Loucy (cell line): ENCODE results near the gene SCN8A.

Experiments
- CTCF ChIP-seq: fragments of 200-600 bp; sonication (generic); conservative IDR thresholded peaks from 2 replicates; pipeline ENCODE4 v1.5.1; 2014; ENCODE audit warnings: mild to moderate bottlenecking, antibody characterized with exemption, low read length
- EZH2phosphoT487 ChIP-seq: fragments of 200-600 bp; IDR thresholded peaks from 2 replicates; pipeline ENCODE4 v1.6.1; 2018; ENCODE audit warnings: antibody characterized with exemption, mild to moderate bottlenecking, moderate library complexity, borderline replicate concordance

GRCh38 chr12:51744235-51744634 is 153.2 kb downstream of the SCN8A start:
- TF ChIP-seq CTCF (no peak), EZH2phosphoT487 (no peak)
